Measurements from ENCODE around the gene SIPA1. TPM values are rescaled to one million over a fixed set of nuclear protein-coding genes. Genes with fewer than 3 reads are reported as not detected.

Gene SIPA1
- total RNA-seq, 2 experiments from 2014 or later, result 95.4 to 156 TPM

DNA sequence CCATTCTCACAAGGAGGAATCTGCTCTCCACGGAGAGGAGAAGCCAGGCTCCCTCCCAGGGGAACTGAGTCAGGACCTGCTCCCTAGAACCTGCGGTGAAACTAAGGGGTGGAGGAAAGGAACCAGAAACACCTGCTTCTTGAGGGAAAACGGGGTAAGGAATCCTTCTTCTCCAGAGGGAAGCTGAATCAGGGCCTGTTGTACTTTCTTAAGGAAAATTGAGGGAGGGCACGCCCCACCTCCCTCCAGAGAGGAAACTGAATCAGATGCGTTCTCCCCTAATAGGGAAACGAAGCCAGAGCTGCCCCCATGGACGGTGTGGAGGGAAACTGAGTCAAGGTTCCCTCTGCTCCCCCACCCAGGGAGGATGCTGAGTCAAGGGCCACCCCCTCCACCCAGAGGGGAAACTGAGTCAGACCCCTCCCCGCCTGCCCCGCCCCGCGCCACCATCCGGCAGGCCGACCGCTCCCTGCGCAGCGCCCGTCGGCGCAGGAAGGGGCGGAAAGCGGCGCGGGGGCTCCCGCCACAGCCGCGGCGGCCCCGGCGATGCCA lies 24.4 kb downstream of the SIPA1 start:
- TF ChIP-seq, protein P1, sequence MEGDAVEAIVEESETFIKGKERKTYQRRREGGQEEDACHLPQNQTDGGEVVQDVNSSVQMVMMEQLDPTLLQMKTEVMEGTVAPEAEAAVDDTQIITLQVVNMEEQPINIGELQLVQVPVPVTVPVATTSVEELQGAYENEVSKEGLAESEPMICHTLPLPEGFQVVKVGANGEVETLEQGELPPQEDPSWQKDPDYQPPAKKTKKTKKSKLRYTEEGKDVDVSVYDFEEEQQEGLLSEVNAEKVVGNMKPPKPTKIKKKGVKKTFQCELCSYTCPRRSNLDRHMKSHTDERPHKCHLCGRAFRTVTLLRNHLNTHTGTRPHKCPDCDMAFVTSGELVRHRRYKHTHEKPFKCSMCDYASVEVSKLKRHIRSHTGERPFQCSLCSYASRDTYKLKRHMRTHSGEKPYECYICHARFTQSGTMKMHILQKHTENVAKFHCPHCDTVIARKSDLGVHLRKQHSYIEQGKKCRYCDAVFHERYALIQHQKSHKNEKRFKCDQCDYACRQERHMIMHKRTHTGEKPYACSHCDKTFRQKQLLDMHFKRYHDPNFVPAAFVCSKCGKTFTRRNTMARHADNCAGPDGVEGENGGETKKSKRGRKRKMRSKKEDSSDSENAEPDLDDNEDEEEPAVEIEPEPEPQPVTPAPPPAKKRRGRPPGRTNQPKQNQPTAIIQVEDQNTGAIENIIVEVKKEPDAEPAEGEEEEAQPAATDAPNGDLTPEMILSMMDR (conservative IDR thresholded peaks at IDR 0.05; ENCODE audit: low read length), result no peak
- TF ChIP-seq EZH2phosphoT487 (IDR thresholded peaks at IDR 0.05; ENCODE audit: borderline replicate concordance, low read depth, low read length), result no peak
- TSS peak; percentile 75 for BruUV-seq (replicated peaks)
- Histone ChIP-seq H3K9me2 (ENCODE audit: insufficient read depth, low read length) (no peaks in the 10 kb centered on the region), H2AFZ (ENCODE audit: low read length) (peak overlapping the region; percentile 52; the same call in 1 of the 2 replicates), H3K36me3 (ENCODE audit: insufficient read depth, low read length) (peaks cover 43% of the 10 kb centered on the region), H3K4me3 (ENCODE audit: low read depth, low read length, poor library complexity, severe bottlenecking) (peak overlapping the region; percentile 100), H3K79me2 (ENCODE audit: insufficient read depth, low read depth, low read length) (peaks cover 19% of the 10 kb centered on the region), H3K4me2 (ENCODE audit: low read length) (peak overlapping the region; percentile 99), H3K27ac (ENCODE audit: low read depth, low read length, poor library complexity, severe bottlenecking) (peak overlapping the region; percentile 42), H3K9me3 (ENCODE audit: low read length) (no peaks in the 10 kb centered on the region), H4K20me1 (ENCODE audit: insufficient read depth, low read length) (peaks cover 11% of the 10 kb centered on the region; the same call in 1 of the 2 replicates), H3K4me1 (ENCODE audit: insufficient read depth, low read length, poor library complexity, severe bottlenecking) (peaks cover 15% of the 10 kb centered on the region)
- intact Hi-C loops (cut with micrococcal nuclease; ENCODE audit: unreplicated experiment), result loop anchor here (1.0 to 5.0 kb wide), 2 partner anchors 36 to 90 kb away; partner anchors contain the start of genes FAM89B and ZNRD2
- ChIA-PET CTCF (ENCODE audit: unreplicated experiment) (no interaction called here), POLR2A (interaction anchor here (1.3 to 1.6 kb wide), 2 partner anchors 23 to 49 kb away, joined by 4 to 7 read pairs; no protein-coding TSS in a partner anchor)
- DNase-seq (ENCODE audit: low spot score), result no peak

GRCh38 chr11:65662799-65663638 lies 25.1 kb downstream of the SIPA1 start, which contains the start of gene RELA:
TSS of gene RELA (minus strand) at chr11:65662916. CDS start at chr11:65662832, 84 bp downstream.
- Histone ChIP-seq H3K4me3 (ENCODE audit: low read depth, low read length, poor library complexity, severe bottlenecking) (peak within 1 kb of the TSS; percentile 100), H3K36me3 (ENCODE audit: insufficient read depth, low read length) (peaks cover 36% of the 10 kb centered on the region), H3K4me1 (ENCODE audit: insufficient read depth, low read length, poor library complexity, severe bottlenecking) (peaks cover 15% of the 10 kb centered on the region), H3K27ac (ENCODE audit: low read depth, low read length, poor library complexity, severe bottlenecking) (peak within 1 kb of the TSS; percentile 90), H2AFZ (ENCODE audit: low read length) (peak within 1 kb of the TSS; percentile 68), H4K20me1 (ENCODE audit: insufficient read depth, low read length) (peaks cover 11% of the 10 kb centered on the region; the same call in 1 of the 2 replicates), H3K79me2 (ENCODE audit: insufficient read depth, low read depth, low read length) (peaks cover 19% of the 10 kb centered on the region), H3K4me2 (ENCODE audit: low read length) (peak within 1 kb of the TSS; percentile 99), H3K9me3 (ENCODE audit: low read length) (no peaks in the 10 kb centered on the region), H3K9me2 (ENCODE audit: insufficient read depth, low read length) (no peaks in the 10 kb centered on the region)
- no TSS peak for BruUV-seq (replicated peaks)
- peak; percentile 96 for DNase-seq (ENCODE audit: low spot score)
- ChIA-PET CTCF (ENCODE audit: unreplicated experiment) (interaction anchor here (0.6 kb wide), 1 partner anchor 1725 kb away, joined by 6 read pairs; no protein-coding TSS in a partner anchor), POLR2A (interaction anchor here (1.3 to 1.6 kb wide), 2 partner anchors 24 to 48 kb away, joined by 4 to 7 read pairs; no protein-coding TSS in a partner anchor)
- intact Hi-C loops (cut with micrococcal nuclease; ENCODE audit: unreplicated experiment), result loop anchor here (1.0 to 5.0 kb wide), 5 partner anchors 24 to 196 kb away; partner anchors contain the start of genes FAM89B, PCNX3 and ZNRD2
- TF ChIP-seq, protein P1 (conservative IDR thresholded peaks at IDR 0.05; ENCODE audit: low read length), result no peak
- TF ChIP-seq EZH2phosphoT487 (IDR thresholded peaks at IDR 0.05; ENCODE audit: borderline replicate concordance, low read depth, low read length), result no peak
